ENCODE results near the gene GPR78.
"Not testable (repeated sequence)": the region's sequence is repeated elsewhere in the genome, so short reads cannot be mapped to it uniquely, and the experiment has no call there.

Gene GPR78

GRCh38 chr4:8560265-8561047 is 19.7 kb upstream of the GPR78 start:
- no peak for DNase-seq (ENCODE audit: low read depth, low spot score)

- no peak for DNase-seq (ENCODE audit: low read depth, low spot score)
Observed at GRCh38 chr4:8564595-8564994, 15.6 kb upstream of the GPR78 start.

- DNase-seq (ENCODE audit: low read depth, low spot score), result no peak
Observed at GRCh38 chr4:8568068-8568668, 12.0 kb upstream of the GPR78 start.

GRCh38 chr4:8570201-8570600 is 10.0 kb upstream of the GPR78 start:
- no peak for DNase-seq (ENCODE audit: low read depth, low spot score)

- DNase-seq (ENCODE audit: low read depth, low spot score), result no peak
Observed at GRCh38 chr4:8571702-8572685, 8.2 kb upstream of the GPR78 start.

- DNase-seq (ENCODE audit: low read depth, low spot score), result no peak
Observed at GRCh38 chr4:8573266-8573665, 6.9 kb upstream of the GPR78 start.

- DNase-seq (ENCODE audit: low read depth, low spot score), result no peak
Observed at GRCh38 chr4:8574796-8575370, 5.3 kb upstream of the GPR78 start.

GRCh38 chr4:8575457-8575856 is 4.7 kb upstream of the GPR78 start:
- no peak for DNase-seq (ENCODE audit: low read depth, low spot score)

GRCh38 chr4:8576591-8576990 is 3.6 kb upstream of the GPR78 start:
- not testable (repeated sequence) for DNase-seq (ENCODE audit: low read depth, low spot score)

- DNase-seq (ENCODE audit: low read depth, low spot score), result no peak
Observed at GRCh38 chr4:8577046-8577445, 3.1 kb upstream of the GPR78 start.

GRCh38 chr4:8577972-8578371 is 2.2 kb upstream of the GPR78 start:
- no peak for DNase-seq (ENCODE audit: low read depth, low spot score)

GRCh38 chr4:8578717-8579116 is 1.5 kb upstream of the GPR78 start:
- no peak for DNase-seq (ENCODE audit: low read depth, low spot score)

- no peak for DNase-seq (ENCODE audit: low read depth, low spot score)
Observed at GRCh38 chr4:8579526-8580320, 469 bp upstream of the GPR78 start.

GRCh38 chr4:8581094-8581861 is 1.1 kb downstream of the GPR78 start:
- no peak for DNase-seq (ENCODE audit: low read depth, low spot score)

- DNase-seq (ENCODE audit: low read depth, low spot score), result no peak
Observed at GRCh38 chr4:8582016-8582415, 1.8 kb downstream of the GPR78 start.

- DNase-seq (ENCODE audit: low read depth, low spot score), result no peak
Observed at GRCh38 chr4:8582436-8582835, 2.2 kb downstream of the GPR78 start.

GRCh38 chr4:8582941-8583654 is 2.9 kb downstream of the GPR78 start:
- DNase-seq (ENCODE audit: low read depth, low spot score), result no peak

GRCh38 chr4:8583655-8584025 is 3.4 kb downstream of the GPR78 start:
- DNase-seq (ENCODE audit: low read depth, low spot score), result no peak

- no peak for DNase-seq (ENCODE audit: low read depth, low spot score)
Observed at GRCh38 chr4:8585186-8585585, 5.0 kb downstream of the GPR78 start.
